B cell (primary cell): ENCODE data around the gene ALAD.

Source experiments
- CTCF ChIP-seq: fragments of 200-600 bp; IDR thresholded peaks from one replicate; pipeline ENCODE4 v1.8.0; 2022; ENCODE audit warnings: antibody characterized with exemption, mild to moderate bottlenecking
- EZH2 ChIP-seq: IDR thresholded peaks from 2 replicates; pipeline ENCODE4 v1.6.1; 2012; ENCODE audit warnings: borderline replicate concordance, low read depth, mild to moderate bottlenecking, moderate library complexity, low read length; ENCODE audit not compliant: insufficient read depth, poor library complexity, severe bottlenecking

GRCh38 chr9:113386571-113387393, 14.3 kb downstream of the ALAD start:
- no peak for TF ChIP-seq EZH2
- TF ChIP-seq CTCF = no peak
